HG02970 (cell line): ENCODE data around the gene HACD4.
A peak's percentile ranks its signal among the peaks of the same experiment; 100 is the strongest.

Source experiments
- ATAC-seq: cut with Tn5 transposase; IDR thresholded peaks from one replicate; pipeline ENCODE4 v1.9.1; 2021; ENCODE audit warnings: mild to moderate bottlenecking, moderate library complexity, moderate number of reproducible peaks; ENCODE audit not compliant: unreplicated experiment, low FRiP score

The HACD4 gene

GRCh38 chr9:21031091-21031807 is at the start of gene HACD4:
HACD4 (minus strand) TSS chr9:21031640; CDS start chr9:21031590, 50 bp downstream.
- peak; percentile 58 for ATAC-seq

DNA sequence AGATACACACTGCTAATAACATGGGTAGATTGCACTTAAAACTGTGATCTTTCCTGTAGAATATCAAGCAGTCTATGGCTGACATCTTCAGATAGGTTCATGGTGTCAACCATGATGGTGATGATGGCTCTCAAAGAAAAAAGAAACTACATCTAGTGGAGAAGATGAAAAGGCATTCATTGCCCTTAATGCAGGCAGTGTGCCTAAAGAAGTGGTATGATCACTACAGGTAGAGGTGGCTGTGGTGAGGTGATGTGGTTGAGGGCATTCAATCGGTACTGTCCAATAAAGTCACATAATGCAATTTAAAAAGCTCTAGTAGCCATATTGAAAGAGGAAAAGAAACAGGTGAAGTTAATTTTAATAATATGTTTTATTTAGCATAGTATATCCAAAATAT is 49.4 kb upstream of the HACD4 start:
- ATAC-seq = no peak

- no peak for ATAC-seq
These were observed 47.3 kb upstream of the HACD4 start for GRCh38 chr9:21078702-21079101.

DNA sequence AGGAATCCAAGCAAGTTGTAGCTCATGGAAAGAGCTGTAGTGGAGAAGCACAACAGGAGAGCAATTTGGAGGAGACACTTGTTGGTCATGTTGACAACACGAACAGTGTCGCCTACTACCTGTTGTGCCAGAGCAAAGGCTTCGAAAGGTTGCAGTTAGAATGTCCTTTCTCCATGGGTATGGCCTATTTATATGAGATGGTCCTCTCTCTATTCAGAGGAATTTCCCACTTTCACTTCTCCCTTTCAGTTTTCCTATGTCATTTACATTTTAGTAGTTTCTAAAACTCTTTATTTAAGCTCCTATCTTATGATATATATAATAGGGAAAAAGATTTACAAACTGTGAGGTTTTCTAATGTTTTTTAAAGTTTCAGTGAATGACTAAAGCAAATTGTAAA is 46.3 kb upstream of the HACD4 start, which contains the start of gene IFNB1:
Gene IFNB1 (minus strand): TSS at position 162 of the 400 bp plus-strand sequence. CDS start 73 bp downstream, at position 89.
- ATAC-seq = no peak

GRCh38 chr9:21075484-21075883 is 44.0 kb upstream of the HACD4 start:
- no peak for ATAC-seq

- ATAC-seq = no peak
These were observed 39.5 kb upstream of the HACD4 start for GRCh38 chr9:21070906-21071305.

DNA sequence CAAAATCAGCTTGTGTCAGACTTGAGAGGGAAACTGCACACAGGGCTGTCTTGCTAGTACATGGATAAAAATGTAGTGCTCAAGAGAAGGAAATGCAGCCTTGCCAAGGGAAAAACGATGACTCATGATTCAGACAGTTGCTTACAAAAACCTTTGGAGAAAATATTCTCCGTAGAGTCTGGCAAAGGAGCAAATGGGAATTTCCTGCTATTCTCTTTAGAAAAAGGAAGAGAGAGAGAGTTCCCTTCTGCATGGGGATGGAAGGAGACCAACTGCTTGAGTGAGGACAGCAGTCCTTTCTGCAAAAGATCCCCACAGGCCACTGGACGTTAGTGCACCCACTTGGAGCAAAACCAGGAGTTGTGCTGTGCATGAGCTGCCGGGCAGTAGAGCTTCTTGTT is 38.7 kb upstream of the HACD4 start:
- ATAC-seq = no peak

DNA sequence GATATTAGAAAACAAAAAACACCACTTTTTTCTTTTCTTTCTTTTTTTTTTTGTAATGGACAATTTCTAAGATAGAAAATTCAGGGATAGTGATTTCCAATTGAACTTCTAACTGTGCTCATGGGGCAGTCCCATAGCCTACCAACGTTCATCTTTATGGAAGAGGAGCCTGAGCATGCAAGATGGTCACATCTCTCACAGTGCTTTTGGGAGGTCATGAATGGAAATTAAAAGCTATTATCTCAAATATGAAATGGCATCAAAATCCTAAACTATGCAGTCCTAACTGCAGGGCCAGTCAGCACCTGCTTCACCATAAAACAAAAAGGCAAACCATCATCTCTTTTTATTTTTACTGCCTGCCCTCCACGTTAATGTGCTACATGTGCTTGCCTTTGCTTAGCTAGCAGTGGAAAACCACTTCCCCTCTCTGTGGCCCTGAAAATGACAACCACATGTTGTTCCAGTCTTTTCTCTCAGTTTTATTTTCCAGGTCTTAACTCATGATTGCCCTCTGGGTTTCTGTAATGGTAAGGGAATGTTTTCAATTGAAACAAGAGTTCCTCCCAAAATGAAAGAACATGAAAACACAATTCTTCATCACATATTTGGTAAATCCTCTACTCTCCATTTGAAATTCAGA is 29.6 kb upstream of the HACD4 start:
- no peak for ATAC-seq

DNA sequence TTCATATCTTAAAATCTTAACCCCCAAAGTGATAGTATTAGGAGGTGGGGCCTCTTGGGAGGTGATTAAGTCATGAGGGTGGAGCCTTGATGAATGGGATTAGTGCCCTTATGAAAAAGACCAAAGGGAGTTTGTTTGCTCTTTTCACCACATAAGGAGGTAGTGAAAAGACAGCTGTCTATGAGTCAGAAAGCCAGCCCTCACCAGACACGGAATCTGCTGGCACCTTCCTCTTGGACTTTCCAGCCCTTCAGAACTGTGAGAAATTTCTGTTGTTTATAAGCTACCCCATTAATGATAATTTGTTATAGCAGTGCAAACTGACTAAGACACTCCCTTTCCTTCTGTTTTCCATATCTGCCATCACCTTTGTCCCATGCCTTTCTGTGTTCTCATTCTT is 25.5 kb upstream of the HACD4 start:
- no peak for ATAC-seq

DNA sequence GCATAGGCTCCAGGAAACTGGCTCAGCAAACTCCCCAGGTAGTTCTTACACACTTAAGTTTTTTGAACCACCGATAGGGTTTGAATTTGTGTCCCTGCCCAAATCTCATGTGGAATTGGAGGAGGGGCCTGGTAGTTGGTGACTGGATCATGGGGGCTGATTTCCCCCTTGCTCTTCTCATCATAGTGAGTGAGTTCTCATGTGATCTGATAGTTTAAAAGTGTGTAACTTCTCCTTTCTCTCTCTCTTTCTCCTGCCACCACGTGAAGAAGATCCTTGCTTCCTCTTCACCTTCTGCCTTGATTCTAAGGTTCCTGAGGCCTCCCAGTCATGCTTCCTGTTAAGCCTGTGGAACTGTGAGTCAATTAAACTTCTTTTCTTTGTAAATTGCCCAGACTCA is 22.4 kb upstream of the HACD4 start:
- ATAC-seq = no peak

DNA sequence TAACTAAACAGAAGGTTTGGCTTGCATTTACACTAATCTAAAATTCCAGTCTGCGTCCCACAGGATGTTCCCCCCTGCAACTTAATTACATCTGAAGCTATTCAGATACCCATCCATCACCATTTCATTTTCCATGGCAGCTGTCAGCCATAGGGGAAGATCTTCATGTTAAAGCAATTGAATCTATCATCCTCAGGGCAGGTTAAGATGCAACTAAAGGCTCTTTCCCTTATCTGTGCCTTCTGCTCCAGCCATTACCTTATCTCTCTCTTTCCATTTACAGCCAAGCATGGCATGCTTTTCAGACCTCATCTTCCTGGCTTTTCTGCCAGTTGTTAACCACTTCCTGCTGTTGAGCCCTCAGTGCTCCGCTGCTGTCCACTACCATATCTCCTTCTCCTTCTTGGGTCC is 15.8 kb upstream of the HACD4 start:
- ATAC-seq = no peak

GRCh38 chr9:21043841-21044240 is 12.4 kb upstream of the HACD4 start:
- ATAC-seq = no peak

DNA sequence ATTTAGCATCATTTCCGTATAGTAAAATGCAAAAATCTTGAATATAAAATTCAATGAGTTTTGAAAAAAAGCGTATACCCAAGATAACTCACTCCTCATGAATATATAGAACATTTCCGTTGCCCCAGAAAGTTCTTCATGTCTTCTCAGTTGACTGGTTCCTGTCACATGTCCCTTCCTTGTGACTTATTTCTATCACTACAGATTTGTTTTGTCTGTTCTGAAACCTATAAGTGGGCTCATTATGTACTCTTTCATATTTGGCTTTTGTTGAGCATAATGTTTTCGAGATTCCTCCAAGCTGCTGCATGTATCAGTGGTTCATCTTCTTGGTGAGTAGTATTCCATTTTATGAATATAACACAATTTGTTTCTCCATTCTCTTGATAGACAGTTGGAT is 11.0 kb upstream of the HACD4 start:
- no peak for ATAC-seq

- no peak for ATAC-seq
These were observed 7.9 kb upstream of the HACD4 start for GRCh38 chr9:21039302-21039701.

GRCh38 chr9:21037278-21037677 is 5.8 kb upstream of the HACD4 start:
- no peak for ATAC-seq

DNA sequence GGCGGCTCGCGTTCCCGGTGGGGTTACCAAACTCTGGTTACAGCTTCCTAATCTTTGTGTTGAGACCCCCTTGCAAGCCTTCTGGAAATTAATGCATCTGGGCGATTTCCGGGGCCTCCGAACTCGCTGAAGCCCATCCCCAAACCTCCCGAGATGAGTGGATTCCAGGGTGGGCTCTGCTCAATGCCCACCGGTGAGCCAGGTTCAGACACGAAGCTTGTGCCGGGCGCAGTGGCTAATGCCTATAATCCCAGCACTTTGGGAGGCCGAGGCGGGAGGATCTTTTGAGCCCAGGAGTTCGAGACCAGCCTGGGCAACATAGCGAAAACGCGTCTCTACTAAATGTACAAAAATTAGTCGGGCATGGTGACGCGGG is 356 bp upstream of the HACD4 start:
- no peak for ATAC-seq

GRCh38 chr9:21030389-21031035 is 928 bp downstream of the HACD4 start:
- peak; percentile 59 for ATAC-seq

- no peak for ATAC-seq
These were observed 1.8 kb downstream of the HACD4 start for GRCh38 chr9:21029661-21030060.

GRCh38 chr9:21028466-21028865 is 3.0 kb downstream of the HACD4 start:
- no peak for ATAC-seq

GRCh38 chr9:21027295-21027694 is 4.1 kb downstream of the HACD4 start:
- no peak for ATAC-seq

DNA sequence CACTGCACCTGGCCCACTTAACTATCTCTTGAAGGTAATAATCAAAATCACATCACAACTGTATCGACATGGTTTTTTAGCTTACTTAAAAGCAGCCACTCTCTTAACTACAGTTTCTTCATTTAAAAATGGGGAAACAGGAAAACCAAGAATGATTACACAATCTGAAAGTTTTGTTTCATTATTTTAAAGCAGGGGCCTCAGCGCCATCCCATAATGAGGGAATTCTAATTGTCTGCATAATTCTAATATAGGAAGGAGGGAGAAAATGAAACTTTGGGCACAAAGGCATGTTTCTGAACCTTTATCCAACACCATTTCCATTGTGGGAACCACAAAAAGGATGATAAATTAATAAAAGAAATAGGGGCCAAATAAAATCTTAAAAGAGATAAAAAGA is 7.6 kb downstream of the HACD4 start:
- no peak for ATAC-seq

- no peak for ATAC-seq
These were observed 13.3 kb downstream of the HACD4 start for GRCh38 chr9:21018177-21018576.
